Thoracic aorta (tissue), 2 donors: ENCODE measurements around the gene FOXL1. TPM values are rescaled to one million over a fixed set of nuclear protein-coding genes. Genes with fewer than 3 reads are reported as not detected.

ENCODE experiments used
- ATAC-seq: fragments of 150-250 bp; one replicate; pipeline ENCODE4 v1.8.0; 2017; ENCODE audit warnings: low read depth; ENCODE audit not compliant: insufficient number of reproducible peaks, low FRiP score
- DNase-seq: peaks from one replicate; pipeline ENCODE4 v3.0.0-alpha.2; 2020; ENCODE audit warnings: low spot score
- H3K27ac ChIP-seq, 2 donors: fragments of 200-600 bp; sonication (generic); 1 replicate in 1 of 2; 2 replicates in 1 of 2; pipeline ENCODE4 v1.5.1; 2016; ENCODE audit warnings: mild to moderate bottlenecking in 2 of 2, moderate library complexity in 2 of 2
- H3K27me3 ChIP-seq: fragments of 200-600 bp; sonication (generic); replicated peaks from 2 replicates; pipeline ENCODE4 v1.6.0; 2016; ENCODE audit warnings: mild to moderate bottlenecking; ENCODE audit not compliant: insufficient read depth
- H3K36me3 ChIP-seq: fragments of 200-600 bp; sonication (generic); one replicate; pipeline ENCODE4 v1.5.1; 2016
- H3K4me1 ChIP-seq, 2 donors: fragments of 200-600 bp; sonication (generic); 1 replicate in 1 of 2; 2 replicates in 1 of 2; pipeline versions ENCODE4 v1.5.1 to v1.6.0; 2016; ENCODE audit warnings: low read depth in 2 of 2, mild to moderate bottlenecking in 1 of 2; ENCODE audit not compliant: control insufficient read depth in 1 of 2
- H3K4me3 ChIP-seq: fragments of 200-600 bp; sonication (generic); 2 replicates; pipeline ENCODE4 v1.5.1; 2016; ENCODE audit warnings: mild to moderate bottlenecking
- H3K9me3 ChIP-seq: fragments of 200-600 bp; sonication (generic); 2 replicates; pipeline ENCODE4 v1.5.1; 2016
- total RNA-seq, 2 donors: library from RNA; depleted of rRNA; stranded (reverse); fragments of >200 nt; gene quantifications; one replicate each; pipeline versions ENCODE4 v1.1.0 to v1.2.3, GENCODE V29; 2016
- TF ChIP-seq, protein P1 (sequence below): fragments of 200-600 bp; sonication (generic); IDR thresholded peaks from one replicate; pipeline ENCODE4 v1.5.1; 2019; ENCODE audit warnings: antibody characterized with exemption

The FOXL1 gene
- total RNA-seq, 2 donors from 2014 or later, result 52.1 to 52.8 TPM

DNA sequence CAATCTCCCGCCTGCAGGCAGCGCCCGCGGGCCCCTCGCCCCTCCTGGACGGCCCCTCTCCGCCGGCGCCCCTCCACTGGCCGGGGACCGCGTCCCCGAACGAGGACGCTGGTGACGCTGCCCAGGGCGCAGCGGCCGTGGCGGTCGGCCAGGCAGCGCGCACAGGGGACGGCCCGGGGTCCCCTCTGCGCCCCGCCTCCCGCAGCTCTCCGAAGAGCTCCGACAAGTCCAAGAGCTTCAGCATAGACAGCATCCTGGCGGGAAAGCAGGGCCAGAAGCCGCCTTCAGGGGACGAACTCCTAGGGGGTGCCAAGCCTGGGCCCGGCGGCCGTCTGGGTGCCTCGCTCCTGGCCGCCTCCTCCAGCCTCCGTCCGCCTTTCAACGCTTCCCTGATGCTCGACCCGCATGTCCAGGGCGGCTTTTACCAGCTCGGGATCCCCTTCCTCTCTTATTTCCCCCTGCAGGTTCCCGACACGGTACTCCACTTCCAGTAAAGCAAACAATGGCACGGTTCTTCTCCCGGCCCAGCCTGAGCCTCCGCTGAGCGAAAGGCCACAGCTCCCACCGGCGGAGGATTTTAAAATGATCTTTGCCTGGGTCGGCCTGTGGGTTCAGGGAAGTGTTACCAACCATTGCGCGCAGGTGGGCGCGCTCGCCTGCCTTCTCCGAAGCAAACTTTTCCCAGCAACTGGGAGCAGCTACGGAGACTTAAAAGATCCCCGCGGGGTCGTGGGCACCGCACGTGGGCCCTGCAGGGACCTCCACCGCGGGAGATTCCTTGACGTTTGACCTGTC is 1.1 kb downstream of the FOXL1 start:
- DNase-seq, result no peak
- peak overlapping the region; percentile 91 to 97 for H3K27ac ChIP-seq
- TF ChIP-seq, protein P1, sequence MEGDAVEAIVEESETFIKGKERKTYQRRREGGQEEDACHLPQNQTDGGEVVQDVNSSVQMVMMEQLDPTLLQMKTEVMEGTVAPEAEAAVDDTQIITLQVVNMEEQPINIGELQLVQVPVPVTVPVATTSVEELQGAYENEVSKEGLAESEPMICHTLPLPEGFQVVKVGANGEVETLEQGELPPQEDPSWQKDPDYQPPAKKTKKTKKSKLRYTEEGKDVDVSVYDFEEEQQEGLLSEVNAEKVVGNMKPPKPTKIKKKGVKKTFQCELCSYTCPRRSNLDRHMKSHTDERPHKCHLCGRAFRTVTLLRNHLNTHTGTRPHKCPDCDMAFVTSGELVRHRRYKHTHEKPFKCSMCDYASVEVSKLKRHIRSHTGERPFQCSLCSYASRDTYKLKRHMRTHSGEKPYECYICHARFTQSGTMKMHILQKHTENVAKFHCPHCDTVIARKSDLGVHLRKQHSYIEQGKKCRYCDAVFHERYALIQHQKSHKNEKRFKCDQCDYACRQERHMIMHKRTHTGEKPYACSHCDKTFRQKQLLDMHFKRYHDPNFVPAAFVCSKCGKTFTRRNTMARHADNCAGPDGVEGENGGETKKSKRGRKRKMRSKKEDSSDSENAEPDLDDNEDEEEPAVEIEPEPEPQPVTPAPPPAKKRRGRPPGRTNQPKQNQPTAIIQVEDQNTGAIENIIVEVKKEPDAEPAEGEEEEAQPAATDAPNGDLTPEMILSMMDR, result no peak
- H3K36me3 ChIP-seq, result no peaks in the 10 kb centered on the region
- H3K4me1 ChIP-seq, result peaks cover 22 to 81% of the 10 kb centered on the region in 2 donors
- peak overlapping the region; percentile 76 for H3K4me3 ChIP-seq
- no peak for ATAC-seq
- no peaks in the 10 kb centered on the region for H3K27me3 ChIP-seq
- no peaks in the 10 kb centered on the region for H3K9me3 ChIP-seq

DNA sequence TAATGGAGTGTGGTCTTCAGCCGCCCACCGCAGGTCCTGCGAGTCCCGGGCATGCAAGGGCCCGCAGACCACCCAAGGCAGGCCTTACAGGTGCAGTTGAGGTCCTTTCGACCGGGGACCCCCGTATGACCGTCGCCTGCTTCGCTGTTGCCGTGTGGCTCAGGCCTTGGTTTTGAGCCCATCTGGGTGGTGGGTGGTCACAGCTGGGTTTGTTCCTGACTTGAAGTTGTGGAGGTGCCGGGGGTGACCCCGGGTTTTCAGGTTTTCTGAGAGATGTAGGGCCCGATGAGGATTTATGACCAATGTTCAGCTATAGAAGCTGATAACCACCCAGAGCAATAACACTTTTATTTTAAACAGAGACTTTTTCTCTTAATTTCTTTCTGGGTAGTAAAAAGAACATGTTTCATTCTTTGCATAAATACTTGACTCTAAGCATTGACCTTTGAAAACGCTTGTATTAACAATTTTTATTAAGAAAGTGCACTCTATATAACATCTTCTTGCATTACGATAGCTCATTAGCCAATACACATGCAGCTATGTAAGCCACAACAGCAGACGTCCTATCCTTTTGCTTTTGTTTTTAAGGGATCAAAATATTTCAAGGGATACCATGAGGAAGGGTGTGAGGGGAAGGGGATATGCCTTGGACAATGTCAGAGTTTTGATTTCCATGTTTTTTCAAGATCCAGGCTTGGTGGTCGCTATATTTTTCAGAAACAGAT is 1.9 kb downstream of the FOXL1 start:
- no peaks in the 10 kb centered on the region for H3K27me3 ChIP-seq
- ATAC-seq, result no peak

DNA sequence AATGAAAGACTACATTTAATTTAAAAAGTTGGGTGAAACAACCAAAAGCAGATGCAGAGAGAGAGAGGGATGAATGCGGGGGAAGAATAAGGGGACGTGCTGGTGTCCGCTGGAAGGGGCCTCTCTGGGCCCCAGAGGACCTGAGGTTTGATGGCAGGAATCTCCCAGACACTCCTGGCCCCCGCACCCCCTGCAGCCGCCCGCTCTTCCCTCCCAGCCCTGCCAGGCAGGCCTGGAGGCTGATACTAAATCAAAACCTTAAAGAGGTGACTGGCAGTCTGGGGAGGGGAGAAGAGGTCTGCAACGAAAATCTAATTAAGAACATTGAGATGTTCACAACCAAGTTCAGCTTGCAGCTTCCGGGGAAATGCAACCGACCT is 2.4 kb downstream of the FOXL1 start:
- H3K27ac ChIP-seq, result peak overlapping the region; percentile 91 to 97
- H3K4me3 ChIP-seq, result peak overlapping the region; percentile 76
- H3K4me1 ChIP-seq, result peaks cover 21 to 83% of the 10 kb centered on the region in 2 donors

More for the DNA sequence above, 1.9 kb downstream of the FOXL1 start:
- no peak for DNase-seq
- H3K36me3 ChIP-seq, result no peaks in the 10 kb centered on the region
- TF ChIP-seq, protein P1, result no peak
- H3K4me3 ChIP-seq, result peak overlapping the region; percentile 76
- H3K4me1 ChIP-seq, result peaks cover 21 to 81% of the 10 kb centered on the region in 2 donors
- peak overlapping the region; percentile 91 to 97 for H3K27ac ChIP-seq
- H3K9me3 ChIP-seq, result no peaks in the 10 kb centered on the region

DNA sequence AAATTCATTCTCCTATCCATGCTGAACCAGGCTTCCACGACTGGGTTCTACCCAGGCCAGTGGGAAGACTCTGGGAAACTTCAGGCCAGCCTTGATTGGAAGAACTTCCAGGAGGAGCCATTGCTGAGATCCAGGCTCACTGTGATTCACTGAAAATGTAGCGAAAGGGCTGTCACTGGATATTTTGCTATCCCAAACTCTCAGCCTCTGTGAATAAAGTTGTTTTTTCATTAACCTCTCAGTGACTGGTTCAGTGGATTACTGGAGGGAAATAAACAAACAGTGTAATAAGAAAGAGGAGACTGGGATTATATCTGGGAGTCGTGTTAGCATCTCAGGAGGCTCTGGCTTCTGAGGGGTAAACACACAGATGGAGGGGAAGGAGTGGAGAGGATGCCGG is 3.1 kb downstream of the FOXL1 start:
- ATAC-seq (no peak), DNase-seq (no peak)
- no peaks in the 10 kb centered on the region for H3K27me3 ChIP-seq
- no peaks in the 10 kb centered on the region for H3K9me3 ChIP-seq
- peak overlapping the region; percentile 91 to 97 for H3K27ac ChIP-seq
- H3K4me1 ChIP-seq, result peaks cover 21 to 87% of the 10 kb centered on the region in 2 donors
- H3K4me3 ChIP-seq, result peak overlapping the region; percentile 76
- TF ChIP-seq, protein P1, result no peak
- no peaks in the 10 kb centered on the region for H3K36me3 ChIP-seq

More for the DNA sequence above, 2.4 kb downstream of the FOXL1 start:
- DNase-seq (no peak), ATAC-seq (no peak)
- TF ChIP-seq, protein P1, result no peak
- no peaks in the 10 kb centered on the region for H3K27me3 ChIP-seq
- H3K36me3 ChIP-seq, result no peaks in the 10 kb centered on the region
- H3K9me3 ChIP-seq, result no peaks in the 10 kb centered on the region

DNA sequence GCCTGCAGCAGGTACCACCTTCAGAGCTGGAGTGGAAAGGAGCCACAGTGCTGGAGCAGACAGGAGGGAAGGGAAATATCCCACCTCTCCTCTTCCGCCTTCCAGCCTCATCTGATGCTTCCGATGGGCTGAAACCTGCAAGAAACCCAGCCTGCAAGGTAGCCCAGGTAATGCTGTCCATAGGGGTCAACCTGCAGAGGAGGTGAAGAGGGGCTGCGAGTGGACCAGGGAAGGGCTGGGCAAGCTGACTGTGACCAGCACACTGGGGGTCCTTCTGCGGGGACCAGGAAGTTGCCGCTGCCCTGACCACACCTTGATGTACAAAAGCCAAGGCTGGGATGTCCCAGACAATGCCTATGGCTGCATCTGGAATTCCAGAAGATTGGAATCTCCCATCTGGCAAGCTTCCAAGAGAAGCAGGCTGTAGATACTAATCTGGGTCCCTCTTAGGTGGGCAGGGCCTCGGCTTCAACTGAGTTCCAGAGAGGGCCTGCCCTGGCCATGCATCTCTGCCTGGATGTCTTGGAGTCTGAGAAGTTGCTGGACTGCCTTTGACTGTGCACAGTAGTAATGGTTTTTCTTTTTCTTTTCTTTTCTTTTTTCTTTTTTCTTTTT is 5.8 kb downstream of the FOXL1 start:
- Histone ChIP-seq H3K9me3 (no peaks in the 10 kb centered on the region), H3K4me1 (peaks cover 37 to 94% of the 10 kb centered on the region in 2 donors), H3K27me3 (no peaks in the 10 kb centered on the region), H3K4me3 (no peak overlapping the region), H3K36me3 (no peaks in the 10 kb centered on the region), H3K27ac (peak overlapping the region; percentile 91 to 97)
- DNase-seq (no peak), ATAC-seq (no peak)
- TF ChIP-seq, protein P1, result no peak
